A673 (cell line): Measurements from ENCODE around the gene SKA2.

Experiments
- CTCF ChIP-seq: fragments of 300-800, 200-600 bp; sonication (generic); conservative IDR thresholded peaks from 2 replicates; pipeline ENCODE4 v1.5.1; 2017; ENCODE audit warnings: low read depth, mild to moderate bottlenecking, antibody characterized with exemption, low read length, moderate library complexity, mixed read lengths
- EZH2 ChIP-seq: fragments of 200-600 bp; sonication (generic); IDR thresholded peaks from 2 replicates; pipeline ENCODE4 v1.6.1; 2017; ENCODE audit warnings: borderline replicate concordance, low read depth, mild to moderate bottlenecking, mixed read lengths, antibody characterized with exemption, low read length; ENCODE audit not compliant: poor library complexity, severe bottlenecking

GRCh38 chr17:59074494-59074893 is 80.5 kb downstream of the SKA2 start:
- no peak for TF ChIP-seq CTCF
- no peak for TF ChIP-seq EZH2
